ENCODE results near the gene MRPL18.
"Not testable (repeated sequence)": the region's sequence is repeated elsewhere in the genome, so short reads cannot be mapped to it uniquely, and the experiment has no call there.

Gene MRPL18

DNA sequence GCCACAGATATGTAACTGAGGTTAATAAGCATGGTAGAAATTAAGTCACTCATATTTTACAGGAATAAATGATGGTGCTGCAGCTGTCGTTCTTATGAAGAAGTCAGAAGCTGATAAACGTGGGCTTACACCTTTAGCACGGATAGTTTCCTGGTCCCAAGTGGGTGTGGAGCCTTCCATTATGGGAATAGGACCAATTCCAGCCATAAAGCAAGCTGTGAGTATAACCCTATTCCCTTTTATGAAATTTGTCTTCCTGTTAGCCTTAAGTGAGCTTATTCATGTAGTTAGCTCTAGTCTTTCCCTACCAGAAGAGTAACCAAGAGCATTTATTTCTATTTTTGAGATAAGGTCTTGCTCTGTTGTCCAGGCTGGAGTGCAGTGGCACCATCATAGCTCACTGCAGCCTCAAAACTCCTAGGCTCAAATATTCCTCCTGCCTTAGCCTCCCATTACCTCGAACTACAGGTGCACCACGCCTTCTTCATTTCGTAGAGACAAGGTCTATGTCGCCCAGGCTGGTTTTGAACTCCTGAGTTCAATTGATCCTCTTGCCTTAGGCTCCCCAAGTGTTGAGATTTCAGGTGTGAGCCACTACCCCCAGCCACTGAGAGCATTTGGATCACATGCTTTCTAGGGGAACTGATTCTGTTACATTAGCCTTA, 12.9 kb upstream of the MRPL18 start:
- DNase-seq, result no peak

DNA sequence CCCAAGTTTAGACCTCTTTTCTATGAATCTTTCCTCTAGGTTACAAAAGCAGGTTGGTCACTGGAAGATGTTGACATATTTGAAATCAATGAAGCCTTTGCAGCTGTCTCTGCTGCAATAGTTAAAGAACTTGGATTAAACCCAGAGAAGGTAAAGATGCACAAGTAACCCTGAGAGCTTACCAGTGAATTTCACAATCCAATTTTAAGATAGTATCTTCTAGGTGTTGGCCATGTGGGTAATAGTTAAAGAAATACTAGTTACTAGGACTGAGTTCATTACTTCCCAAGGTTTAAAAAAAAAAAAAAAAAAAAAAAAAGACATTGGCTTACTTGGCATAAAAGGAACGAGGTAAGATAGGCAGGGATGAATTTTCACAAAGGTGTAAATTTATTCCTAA, 12.1 kb upstream of the MRPL18 start:
- DNase-seq, result no peak

DNA sequence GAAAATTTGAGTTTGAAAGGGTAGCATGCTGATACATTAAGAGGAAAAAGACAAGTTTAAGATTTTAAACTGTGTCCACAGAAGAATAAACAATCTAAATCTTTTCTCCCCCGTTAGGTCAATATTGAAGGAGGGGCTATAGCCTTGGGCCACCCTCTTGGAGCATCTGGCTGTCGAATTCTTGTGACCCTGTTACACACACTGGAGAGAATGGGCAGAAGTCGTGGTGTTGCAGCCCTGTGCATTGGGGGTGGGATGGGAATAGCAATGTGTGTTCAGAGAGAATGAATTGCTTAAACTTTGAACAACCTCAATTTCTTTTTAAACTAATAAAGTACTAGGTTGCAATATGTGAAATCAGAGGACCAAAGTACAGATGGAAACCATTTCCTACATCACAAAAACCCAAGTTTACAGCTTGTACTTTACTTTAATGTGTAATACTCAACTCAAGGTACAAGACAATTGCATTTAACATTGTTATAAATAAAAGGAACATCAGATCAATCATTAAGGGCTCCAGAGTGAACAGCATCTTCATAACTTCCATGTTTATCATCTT, 11.6 kb upstream of the MRPL18 start:
- no peak for DNase-seq

DNA sequence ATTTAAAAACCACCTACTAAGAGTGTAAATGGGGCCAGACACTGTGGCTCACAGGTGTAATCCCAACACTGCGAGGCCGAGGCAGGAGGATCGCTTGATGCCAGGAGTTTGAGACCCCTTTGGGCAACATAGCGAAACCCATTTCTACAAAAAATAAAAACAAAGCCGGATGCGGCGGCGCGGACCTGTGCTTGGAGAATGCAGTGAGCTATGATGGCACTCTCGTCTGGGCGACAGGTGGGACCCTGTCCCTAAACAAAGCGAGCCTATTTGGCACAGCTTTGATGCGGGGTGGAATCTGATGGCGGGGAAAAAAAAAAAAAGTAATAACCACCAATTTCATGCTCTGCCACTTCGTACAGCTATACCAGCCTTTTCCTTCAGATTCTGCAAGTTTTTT, 2.0 kb upstream of the MRPL18 start:
- DNase-seq, result no peak

DNA sequence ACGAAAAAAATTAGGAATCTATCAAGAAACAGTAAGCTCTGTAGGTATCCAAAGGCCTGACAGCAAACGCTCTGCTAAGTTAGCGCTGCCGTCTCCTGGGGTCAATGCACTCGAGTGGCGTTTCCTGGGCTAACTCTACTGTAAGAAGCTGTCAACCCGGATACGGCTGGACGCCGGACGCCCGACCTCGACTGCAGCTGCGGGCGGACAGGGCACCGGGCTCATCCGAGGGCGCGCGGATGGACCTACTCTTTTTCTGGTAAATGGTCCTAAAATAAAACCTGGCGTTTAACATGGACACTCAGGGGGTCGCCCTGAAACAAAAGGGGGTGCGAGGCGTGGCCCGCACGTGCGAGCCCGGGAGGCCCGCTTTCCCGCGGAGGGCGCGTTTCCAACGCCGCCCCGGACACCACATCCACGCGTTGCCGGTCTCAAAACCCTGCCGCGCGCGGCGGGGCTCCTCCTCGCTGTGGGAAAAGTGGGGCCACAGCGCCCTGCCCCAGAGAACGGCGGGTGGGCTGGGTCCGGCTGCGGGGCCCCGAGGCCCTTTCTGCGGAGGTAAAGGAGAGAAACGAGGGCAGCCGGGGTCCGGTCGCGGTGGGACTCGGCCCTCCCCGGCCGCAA, 1.4 kb upstream of the MRPL18 start:
- peak; percentile 6 for DNase-seq

DNA sequence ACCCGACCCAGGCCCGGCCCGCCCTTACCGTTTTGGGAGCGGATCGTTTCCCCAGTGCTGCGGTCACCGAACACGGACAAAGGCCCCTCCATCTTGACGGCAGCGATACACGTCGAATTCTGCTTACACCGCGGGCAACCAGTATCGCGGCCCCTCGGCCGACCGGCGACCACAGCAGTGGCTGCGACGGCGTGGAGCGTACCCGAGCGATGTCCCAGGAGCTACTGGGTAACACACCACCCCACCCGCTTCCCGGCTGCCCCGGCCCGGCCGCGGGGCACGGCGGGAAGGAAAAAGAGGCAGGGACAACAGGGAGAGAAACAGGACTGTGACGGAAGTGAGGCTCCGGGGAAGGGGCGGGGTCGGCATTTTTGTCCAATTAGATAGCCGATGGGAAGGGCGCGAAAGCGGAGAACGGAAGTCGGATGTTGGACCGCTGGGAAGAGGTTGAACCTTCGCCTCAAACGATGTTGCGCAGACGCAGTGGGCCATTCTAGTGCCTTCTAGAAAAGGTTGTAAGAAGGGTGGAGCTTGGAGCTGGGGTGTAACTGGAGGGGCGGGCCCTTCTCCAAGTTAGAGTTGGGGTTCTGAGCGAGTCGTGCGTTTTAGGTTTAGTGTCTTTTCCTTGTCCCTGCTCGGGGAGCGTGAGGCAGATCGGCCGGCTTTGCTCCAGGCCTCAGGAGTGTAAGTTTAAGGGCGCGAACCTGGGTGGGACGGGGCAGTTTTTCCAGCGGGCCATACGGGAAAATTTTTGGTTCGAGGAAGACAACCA, 704 bp upstream of the MRPL18 start, which contains the start of gene TCP1:
TSS of gene TCP1 (minus strand) at position 226 of the 772 bp plus-strand sequence. CDS start at position 92, 134 bp downstream.
- DNase-seq, result peak; percentile 98

DNA sequence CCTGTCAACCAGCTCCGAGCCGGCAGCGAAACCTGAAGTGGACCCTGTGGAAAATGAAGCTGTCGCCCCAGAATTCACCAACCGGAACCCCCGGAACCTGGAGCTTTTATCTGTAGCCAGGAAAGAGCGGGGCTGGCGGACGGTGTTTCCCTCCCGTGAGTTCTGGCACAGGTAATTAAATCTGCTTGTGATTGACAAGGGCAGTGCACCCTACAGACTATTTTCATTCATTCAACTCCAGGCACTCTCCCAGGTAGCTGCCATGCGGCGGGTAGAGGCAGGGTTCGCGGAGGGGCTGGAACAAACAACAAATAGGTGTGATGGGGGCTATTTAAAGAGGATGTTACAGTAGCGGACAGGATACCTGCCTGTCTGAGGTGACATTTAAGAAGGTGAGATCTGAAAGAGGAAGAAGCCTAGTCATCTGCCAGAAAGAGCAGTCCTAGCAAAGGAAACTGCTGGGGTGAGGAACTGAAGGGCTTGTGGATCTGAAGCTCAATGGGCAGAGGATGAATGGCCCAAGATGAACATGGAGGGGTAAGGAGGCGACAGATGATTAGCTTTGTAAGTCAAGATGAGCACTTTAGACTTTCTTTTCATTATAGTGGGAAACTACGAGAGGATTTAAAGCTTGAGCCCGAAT, 810 bp downstream of the MRPL18 start:
- DNase-seq, result peak; percentile 11

DNA sequence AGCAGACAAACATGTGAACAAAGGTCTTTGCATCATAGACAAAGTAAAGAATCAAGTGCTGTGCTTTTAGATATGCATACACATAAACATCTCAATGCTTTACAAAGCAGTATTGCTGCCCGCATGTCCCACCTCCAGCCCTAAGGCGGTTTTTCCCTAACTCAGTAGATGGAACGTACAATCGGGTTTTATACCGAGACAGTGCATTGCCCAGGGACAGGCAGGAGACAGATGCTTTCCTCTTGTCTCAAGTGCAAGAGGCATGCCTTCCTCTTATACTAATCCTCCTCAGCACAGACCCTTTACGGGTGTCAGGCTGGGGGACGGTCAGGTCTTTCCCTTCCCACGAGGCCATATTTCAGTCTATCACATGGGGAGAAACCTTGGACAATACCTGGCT, 4.7 kb downstream of the MRPL18 start:
- not testable (repeated sequence) for DNase-seq

DNA sequence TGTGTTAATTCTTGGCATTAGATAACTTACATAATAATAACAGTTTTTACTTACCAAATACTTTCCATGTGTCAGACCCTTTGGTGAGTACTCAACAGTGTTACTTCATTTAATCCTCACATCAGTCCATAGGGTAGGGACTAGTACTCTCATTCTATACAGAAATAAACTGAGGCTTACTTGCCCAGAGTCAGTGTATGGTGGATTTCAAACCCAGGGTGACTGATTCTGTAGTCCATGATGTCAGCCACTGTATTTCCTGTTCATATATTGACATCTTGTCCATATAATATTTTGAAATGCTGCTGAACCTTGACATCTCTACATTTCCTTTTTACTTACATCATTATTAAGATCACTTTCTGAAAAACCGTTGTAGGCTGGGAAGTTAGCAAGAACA, 7.3 kb downstream of the MRPL18 start:
- no peak for DNase-seq

DNA sequence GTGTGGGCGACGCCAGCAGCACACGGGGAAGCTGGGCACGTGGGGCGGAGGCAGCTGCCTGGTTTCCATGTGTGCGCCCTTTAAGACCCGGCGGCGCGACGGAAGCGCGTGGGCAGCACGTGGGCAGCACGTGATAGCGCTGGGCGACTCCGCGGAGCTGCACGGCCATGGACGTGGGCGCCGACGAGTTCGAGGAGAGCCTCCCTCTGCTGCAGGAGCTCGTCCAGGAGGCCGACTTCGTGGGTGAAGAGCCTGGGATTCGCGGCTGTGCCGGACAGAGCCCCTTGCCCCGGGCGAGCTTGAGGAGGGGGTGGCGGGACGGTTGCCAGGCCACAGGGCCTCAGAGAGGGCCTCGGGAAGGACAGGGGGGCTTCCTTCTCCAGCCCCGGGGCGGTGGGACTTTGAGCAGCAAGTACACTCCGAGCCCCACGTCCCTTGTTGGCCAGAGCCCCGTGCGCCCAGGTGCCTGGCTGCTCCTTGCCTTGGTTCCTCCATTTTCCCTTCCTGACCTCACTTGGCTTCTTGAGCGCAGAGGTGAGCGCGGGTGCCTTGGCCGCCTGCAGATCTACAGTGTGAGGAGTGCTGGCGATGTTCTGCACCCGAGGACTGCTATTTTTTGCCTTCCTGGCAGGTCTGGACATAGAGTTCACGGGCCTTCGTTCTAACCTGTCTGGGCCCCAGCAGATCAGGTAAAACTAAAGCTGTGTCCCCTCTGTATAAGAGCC, 10.0 kb downstream of the MRPL18 start, which contains the start of gene PNLDC1:
TSS of gene PNLDC1 (plus strand) at position 136 of the 725 bp plus-strand sequence. CDS start at position 168, 32 bp downstream.
- DNase-seq, result no peak

DNA sequence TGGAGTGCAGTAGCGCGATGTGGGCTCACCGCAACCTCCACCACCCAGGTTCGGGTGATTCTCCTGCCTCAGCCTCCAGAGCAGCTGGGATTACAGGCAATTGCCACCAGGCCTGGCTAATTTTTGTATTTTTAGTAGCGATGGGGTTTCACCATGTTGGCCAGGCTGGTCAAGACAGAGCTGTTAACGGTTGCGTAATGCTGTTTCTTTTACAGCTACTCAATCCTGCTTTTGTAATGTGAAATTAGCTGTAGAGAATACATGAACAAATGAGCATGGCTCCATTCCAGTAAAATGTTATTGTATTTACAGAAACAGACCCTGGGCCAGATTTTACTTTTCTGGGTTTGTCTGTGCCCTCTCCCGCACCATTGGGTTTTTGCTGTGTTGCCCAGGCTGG, 11.7 kb downstream of the MRPL18 start:
- DNase-seq, result no peak

DNA sequence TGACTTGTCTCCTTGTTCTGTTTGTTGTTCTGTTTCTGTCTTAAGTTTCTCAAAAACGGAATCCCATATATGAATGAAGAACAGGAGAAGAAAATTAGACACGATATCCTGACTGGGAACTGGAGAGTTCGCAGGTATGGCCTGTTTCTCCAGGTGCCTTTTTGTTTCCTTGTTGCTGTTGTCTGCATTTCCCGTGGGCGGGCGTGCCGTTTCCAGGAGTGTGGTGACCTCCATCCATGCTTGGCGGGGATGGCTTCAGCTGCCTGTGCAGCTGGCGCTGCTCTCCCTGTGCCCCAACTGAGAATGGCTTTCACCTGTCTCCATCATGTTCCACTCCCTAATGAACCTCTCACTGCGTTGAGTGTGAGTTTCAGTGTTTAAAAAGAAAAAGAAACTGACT, 14.2 kb downstream of the MRPL18 start:
- no peak for DNase-seq

DNA sequence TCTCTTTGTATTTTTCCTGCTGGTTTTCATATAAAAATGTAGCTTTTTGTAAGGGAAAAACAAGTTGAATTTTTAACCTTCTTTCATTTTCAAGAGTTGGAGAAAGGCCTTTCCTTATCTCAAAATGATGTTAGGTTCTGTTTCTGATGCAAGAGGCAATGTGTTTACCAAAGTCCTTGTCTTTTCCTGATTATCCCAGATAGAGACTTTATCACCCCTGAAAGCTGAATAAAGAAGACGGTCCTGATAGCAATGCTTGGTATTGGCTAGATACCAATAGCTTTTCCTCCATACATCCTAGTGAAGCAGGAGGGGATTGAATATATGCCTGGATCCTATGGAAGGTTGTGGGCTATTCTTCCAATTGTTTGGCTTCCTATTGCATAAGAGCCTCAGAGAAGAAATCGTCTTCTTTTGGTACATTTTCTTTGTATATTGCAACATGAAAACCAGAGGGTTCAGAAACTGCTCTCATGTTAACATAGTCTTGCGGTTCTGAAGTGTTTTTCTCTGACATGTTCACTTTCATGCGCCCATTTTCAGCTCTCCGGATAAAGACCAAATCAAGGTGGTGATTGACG, 15.3 kb downstream of the MRPL18 start:
- no peak for DNase-seq

DNA sequence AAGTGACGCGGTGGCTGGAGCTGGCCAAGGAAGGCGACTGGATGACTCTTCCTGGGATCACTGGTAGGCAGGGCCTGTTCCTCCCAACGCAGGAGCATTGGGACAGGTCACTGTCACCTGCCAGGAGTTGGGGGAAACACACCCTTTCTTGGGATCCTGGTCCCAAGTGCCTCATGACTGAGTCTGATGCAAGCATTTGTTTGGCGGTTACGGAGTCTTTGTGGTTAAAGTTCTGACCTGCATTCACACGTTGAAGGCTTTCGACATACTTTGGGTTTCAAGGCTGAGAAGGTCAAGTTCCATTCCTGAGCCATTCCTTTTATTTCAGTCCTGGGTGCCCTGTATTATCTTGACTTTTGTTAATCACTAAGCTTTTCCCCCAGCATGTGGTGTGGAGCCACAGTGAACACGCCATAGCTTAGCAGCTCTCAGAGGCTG, 15.8 kb downstream of the MRPL18 start:
- no peak for DNase-seq

DNA sequence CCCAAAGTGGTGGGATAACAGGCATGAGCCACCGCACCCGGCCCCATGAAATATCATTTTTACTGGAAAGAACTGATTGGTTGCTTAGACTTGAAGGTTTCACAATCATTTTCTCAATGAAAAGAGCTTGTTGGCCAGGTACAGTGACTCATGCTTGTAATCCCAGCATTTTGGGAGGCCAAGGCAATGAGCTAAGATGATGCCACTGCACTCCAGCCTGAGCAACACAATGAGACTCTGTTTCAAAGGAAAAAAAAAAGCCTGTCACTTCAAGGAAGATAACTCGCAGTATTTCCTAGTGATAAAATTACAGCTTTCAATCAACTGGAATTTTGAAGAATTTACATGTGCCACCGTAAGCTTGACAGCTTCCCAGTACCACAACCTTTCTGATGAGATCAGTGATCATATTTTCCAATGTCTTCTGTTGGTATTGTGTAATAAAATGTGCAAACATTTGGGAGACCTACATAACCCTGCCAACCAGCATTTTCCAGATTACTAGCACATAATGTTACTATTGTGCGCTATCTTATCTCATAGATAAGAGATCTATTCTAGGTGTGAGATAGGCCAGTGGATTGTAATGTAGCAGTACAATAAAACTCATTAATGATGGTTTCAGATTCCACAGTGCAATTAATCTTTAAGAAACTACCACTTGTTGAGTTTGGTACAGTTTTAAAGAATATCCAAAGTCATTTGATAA, 17.0 kb downstream of the MRPL18 start:
- no peak for DNase-seq

DNA sequence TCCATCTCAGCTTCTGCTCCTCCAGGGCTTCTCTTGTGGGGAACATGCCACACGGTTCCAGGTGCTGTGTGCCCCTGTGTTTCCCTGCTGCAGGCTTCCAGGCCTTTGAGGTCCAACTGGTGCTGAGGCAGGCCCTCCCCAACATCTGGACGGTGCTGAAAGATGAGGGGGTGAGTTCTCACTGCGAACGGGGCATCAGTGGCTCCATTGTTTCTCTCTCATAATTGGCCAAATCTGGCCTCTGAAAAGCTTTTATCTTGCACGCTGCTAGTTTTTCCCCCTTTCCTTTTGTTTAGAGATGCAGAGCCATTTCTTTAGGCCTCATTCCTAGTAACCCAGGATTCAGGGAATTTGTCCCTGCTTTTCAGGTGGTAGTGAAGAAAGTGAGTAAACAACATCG, 18.4 kb downstream of the MRPL18 start:
- DNase-seq, result no peak

DNA sequence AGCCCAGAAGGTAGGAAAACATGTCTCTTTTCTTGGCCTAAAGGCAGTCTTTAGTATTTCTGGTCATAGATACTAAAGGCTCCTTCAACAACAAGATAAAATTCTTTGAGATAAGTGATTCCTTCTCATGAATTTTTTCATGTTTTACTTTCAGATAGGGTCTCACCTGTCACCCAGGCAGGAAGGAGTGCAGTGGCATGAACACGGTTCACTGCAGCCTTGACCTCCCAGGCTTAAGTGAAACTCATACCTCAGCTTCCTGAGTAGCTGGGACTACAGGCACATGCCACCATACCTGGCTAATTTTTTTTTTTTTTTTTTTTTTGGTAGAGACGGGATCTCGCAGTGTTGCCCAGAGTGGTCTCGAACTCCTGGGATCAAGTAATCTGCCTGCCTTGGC, 18.9 kb downstream of the MRPL18 start:
- DNase-seq, result no peak

DNA sequence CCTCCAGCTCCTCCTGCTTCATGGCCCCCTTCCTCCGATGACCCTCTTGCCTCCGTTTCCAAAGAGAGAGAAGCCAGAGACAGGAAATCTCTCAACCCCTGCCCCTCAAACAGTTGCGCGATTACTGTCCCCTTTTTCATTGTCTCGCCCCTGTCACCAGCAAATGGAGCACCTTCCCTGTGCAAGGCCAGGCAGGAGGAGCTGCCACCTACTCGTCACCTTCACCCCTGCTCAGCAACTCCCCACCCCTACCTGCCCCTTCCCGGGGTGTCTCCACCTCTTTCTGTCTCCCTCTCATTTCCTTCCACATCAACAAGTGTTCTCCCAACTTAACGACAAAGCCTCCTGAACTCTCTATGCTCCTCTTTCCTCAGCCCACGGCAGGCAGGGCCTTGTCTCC, 23.5 kb downstream of the MRPL18 start:
- DNase-seq, result no peak

DNA sequence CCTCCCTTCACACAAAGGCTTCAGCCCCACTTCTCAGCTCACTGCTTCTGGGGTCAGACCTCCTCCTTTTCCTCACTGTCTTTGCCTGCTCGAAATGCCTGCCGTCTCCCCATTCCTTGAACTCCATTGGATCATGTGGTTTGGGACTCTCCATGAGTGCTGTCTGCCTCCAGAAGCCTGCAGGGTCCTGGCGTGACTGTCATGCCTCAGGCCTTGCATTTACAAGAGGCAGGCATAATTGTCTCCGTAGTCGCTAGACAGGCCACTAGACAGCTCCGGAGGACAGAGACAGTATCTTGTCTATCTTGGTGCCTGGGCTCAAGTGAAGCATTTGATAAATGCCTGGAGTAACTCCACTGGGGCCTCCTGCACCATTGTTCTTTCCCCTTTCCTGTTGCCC, 25.1 kb downstream of the MRPL18 start:
- no peak for DNase-seq

DNA sequence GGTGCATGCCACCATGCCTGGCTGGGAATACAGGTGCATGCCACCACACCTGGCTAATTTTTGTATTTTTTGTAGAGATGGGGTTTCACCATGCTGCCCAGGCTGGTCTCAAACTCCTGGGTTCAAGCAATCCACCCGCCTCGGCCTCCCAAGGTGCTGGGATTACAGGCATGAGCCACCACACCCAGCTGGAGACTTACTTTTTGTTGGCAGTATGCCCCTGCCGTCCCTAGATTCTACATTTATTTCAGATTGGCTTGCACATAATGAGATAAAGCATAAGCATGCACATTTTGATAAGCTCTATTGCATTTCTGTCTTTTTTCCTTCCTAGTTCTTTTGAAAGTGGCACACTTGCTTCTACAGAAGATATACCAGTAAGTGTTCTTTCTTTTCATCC, 26.5 kb downstream of the MRPL18 start:
- DNase-seq, result not testable (repeated sequence)
